Transverse colon (tissue), 4 donors: ENCODE measurements around the gene RAD17. TPM values are rescaled to one million over a fixed set of nuclear protein-coding genes. Genes with fewer than 3 reads are reported as not detected.
A peak's percentile ranks its signal among the peaks of the same experiment; 100 is the strongest.
"Not testable (repeated sequence)": the region's sequence is repeated elsewhere in the genome, so short reads cannot be mapped to it uniquely, and the experiment has no call there.

Experiments used
- DNase-seq: peaks from one replicate; pipeline ENCODE4 v3.0.0-alpha.2; 2019
- H3K27ac ChIP-seq, 4 donors: fragments of 200-600 bp; sonication (generic); 2 replicates each; pipeline ENCODE4 v1.5.1; 2016 to 2018; ENCODE audit warnings: inconsistent platforms in 4 of 4
- H3K27me3 ChIP-seq: fragments of 200-600 bp; sonication (generic); 2 replicates; pipeline ENCODE4 v1.5.1; 2017; ENCODE audit warnings: inconsistent platforms
- H3K36me3 ChIP-seq, 4 donors: fragments of 200-600 bp; sonication (generic); 2 replicates each; pipeline ENCODE4 v1.5.1; 2017 to 2019; ENCODE audit warnings: inconsistent platforms in 4 of 4
- H3K4me1 ChIP-seq, 4 donors: fragments of 200-600 bp; sonication (generic); 2 replicates each; pipeline ENCODE4 v1.5.1; 2017 to 2020; ENCODE audit warnings: inconsistent platforms in 4 of 4
- H3K4me3 ChIP-seq, 4 donors: fragments of 200-600 bp; sonication (generic); 1 replicate in 1 of 4; 2 replicates in 3 of 4; pipeline versions ENCODE4 v1.5.1 to v1.6.1; 2017 to 2019; ENCODE audit warnings: inconsistent platforms in 4 of 4
- H3K9me3 ChIP-seq, 2 donors: fragments of 200-600 bp; sonication (generic); 2 replicates each; pipeline ENCODE4 v1.5.1; 2017 to 2019; ENCODE audit warnings: inconsistent platforms in 2 of 2
- CTCF ChIP-seq, 5 experiments: fragments of 200-600 bp in 3 of 5; fragments of 450-650 bp in 2 of 5; sonication (generic) in 3 of 5; IDR thresholded peaks; 1 replicate in 2 of 5; 2 replicates in 3 of 5; pipeline ENCODE4 v1.5.1; 2016 to 2017; ENCODE audit warnings: antibody characterized with exemption in 5 of 5, inconsistent platforms in 3 of 5, mild to moderate bottlenecking in 2 of 5, moderate library complexity in 1 of 5
- EP300 ChIP-seq: sonication (generic); formaldehyde crosslinking; IDR thresholded peaks from one replicate; pipeline ENCODE4 v1.6.1; 2017; ENCODE audit warnings: antibody characterized with exemption, low read depth
- POLR2A ChIP-seq: fragments of 450-650 bp; IDR thresholded peaks from one replicate; pipeline ENCODE4 v1.6.1; 2016; ENCODE audit warnings: antibody characterized with exemption, mild to moderate bottlenecking, moderate library complexity
- POLR2AphosphoS5 ChIP-seq, 3 donors: sonication (generic); formaldehyde crosslinking; IDR thresholded peaks; one replicate each; pipeline ENCODE4 v1.6.1; 2016; ENCODE audit warnings: antibody characterized with exemption in 3 of 3
- WGBS, 2 donors: methylation state at CpG; one replicate each; pipeline ENCODE4 v1.1.5; 2018; ENCODE audit warnings: low coverage in 1 of 2; 5-methylcytosine and 5-hydroxymethylcytosine counted together
- in situ Hi-C, 4 donors: fragments of 200-750 bp; cut with MboI; loops; one replicate each; pipeline versions ENCODE4 v1.15.0 to v1.15.1; 2017; ENCODE audit warnings: low sequenced_read_pairs in 3 of 4, low pct_ligation_motif_present in 1 of 4, low pct_unique_long_range_greater_than_20kb in 1 of 4
- intact Hi-C: fragments of 100-400 bp; cut with DNase I; formaldehyde crosslinking; loops from one replicate; pipeline ENCODE4 v1.15.1; 2023; ENCODE audit warnings: low total_unique reads
- total RNA-seq, 4 donors: library from RNA; depleted of rRNA; stranded (reverse); fragments of >200 nt; gene quantifications; one replicate each; pipeline ENCODE4 v1.1.0, GENCODE V29; 2016

RAD17 gene
- total RNA-seq, 4 donors from 2014 or later, result 2.6 to 19.1 (median 9.8) TPM

- WGBS, 2 donors, result 88% methylated on average over 4 to 7 of the region's 7 CpGs
- TF ChIP-seq POLR2A (no peak), EP300 (no peak), POLR2AphosphoS5 (IDR thresholded peaks at IDR 0.05) (no peak), CTCF (IDR thresholded peaks at IDR 0.05) (no peak)
- no peak overlapping the region for H3K4me3 ChIP-seq
- no peak for DNase-seq
- H3K27me3 ChIP-seq, result no peaks in the 10 kb centered on the region
- H3K27ac ChIP-seq, result no peak overlapping the region
- intact Hi-C loops, result no loop called here
- H3K9me3 ChIP-seq, result no peaks in the 10 kb centered on the region
- in situ Hi-C loops, result no loop called here
- H3K4me1 ChIP-seq, result no peaks in the 10 kb centered on the region
- H3K36me3 ChIP-seq, result no peaks in the 10 kb centered on the region
Observed at GRCh38 chr5:69444127-69444754, 74.6 kb downstream of the RAD17 start.

GRCh38 chr5:69449511-69449910 lies 79.9 kb downstream of the RAD17 start:
- Histone ChIP-seq H3K4me1 (peaks cover 0 to 18% (median 11%) of the 10 kb centered on the region in 4 donors), H3K4me3 (no peak overlapping the region), H3K36me3 (no peaks in the 10 kb centered on the region), H3K27me3 (no peaks in the 10 kb centered on the region), H3K9me3 (no peaks in the 10 kb centered on the region), H3K27ac (no peak overlapping the region)
- TF ChIP-seq EP300 (no peak), POLR2AphosphoS5 (IDR thresholded peaks at IDR 0.05) (no peak), POLR2A (no peak)
- no peak for DNase-seq
- WGBS, 2 donors, result 88 to 100% methylated on average over 5 to 8 of the region's 8 CpGs
- in situ Hi-C loops, result no loop called here
- intact Hi-C loops, result no loop called here

GRCh38 chr5:69450116-69450515 lies 80.5 kb downstream of the RAD17 start:
- no peaks in the 10 kb centered on the region for H3K9me3 ChIP-seq
- H3K27ac ChIP-seq, result no peak overlapping the region
- no peaks in the 10 kb centered on the region for H3K27me3 ChIP-seq
- no peak for DNase-seq
- WGBS, 2 donors, result 91 to 100% methylated on average over 1 of the region's 1 CpG
- in situ Hi-C loops, result no loop called here
- no peaks in the 10 kb centered on the region for H3K36me3 ChIP-seq
- intact Hi-C loops, result no loop called here
- TF ChIP-seq POLR2A (no peak), CTCF (IDR thresholded peaks at IDR 0.05) (no peak), EP300 (no peak)
- peaks cover 0 to 19% (median 12%) of the 10 kb centered on the region in 4 donors for H3K4me1 ChIP-seq
- H3K4me3 ChIP-seq, result no peak overlapping the region

- peaks cover 0 to 23% (median 15%) of the 10 kb centered on the region in 4 donors for H3K4me1 ChIP-seq
- in situ Hi-C loops, DNase-seq, H3K4me3 ChIP-seq, H3K36me3 ChIP-seq, H3K27me3 ChIP-seq, intact Hi-C loops, H3K27ac ChIP-seq, H3K9me3 ChIP-seq: not testable (repeated sequence)
- 88 to 94% methylated on average over 5 to 8 of the region's 8 CpGs for WGBS, 2 donors
Observed at GRCh38 chr5:69450527-69450926, 80.9 kb downstream of the RAD17 start.

- H3K4me3 ChIP-seq, result peak overlapping the region in 1 of 4 donors; percentile 29
- TF ChIP-seq POLR2A (no peak), POLR2AphosphoS5 (IDR thresholded peaks at IDR 0.05) (peak in 2 of 3 donors; percentile 16 to 32)
- H3K36me3 ChIP-seq, result no peaks in the 10 kb centered on the region
- H3K9me3 ChIP-seq, result no peaks in the 10 kb centered on the region
- intact Hi-C loops, result no loop called here
- in situ Hi-C loops, result no loop called here
- peaks cover 0 to 25% (median 16%) of the 10 kb centered on the region in 4 donors for H3K4me1 ChIP-seq
- peak overlapping the region; percentile 87 to 93 (median 90) for H3K27ac ChIP-seq
- WGBS, 2 donors, result 18 to 39% methylated on average over 4 of the region's 4 CpGs
- no peak for DNase-seq
- no peaks in the 10 kb centered on the region for H3K27me3 ChIP-seq
Observed at GRCh38 chr5:69451941-69452647, 82.5 kb downstream of the RAD17 start.

- H3K4me3 ChIP-seq, H3K27me3 ChIP-seq, H3K9me3 ChIP-seq, H3K36me3 ChIP-seq, in situ Hi-C loops, intact Hi-C loops, DNase-seq: not testable (repeated sequence)
- Histone ChIP-seq H3K4me1 (peaks cover 0 to 25% (median 16%) of the 10 kb centered on the region in 4 donors), H3K27ac (peak overlapping the region; percentile 87 to 93 (median 90))
- 53 to 68% methylated on average over 3 of the region's 3 CpGs for WGBS, 2 donors
Observed at GRCh38 chr5:69453487-69453886, 83.9 kb downstream of the RAD17 start.
